Colonic mucosa (tissue), 4 donors: ENCODE results near the gene GPR3. TPM values are rescaled to one million over a fixed set of nuclear protein-coding genes. Genes with fewer than 3 reads are reported as not detected.
A peak's percentile ranks its signal among the peaks of the same experiment; 100 is the strongest.

Source experiments
- DNase-seq: peaks from one replicate; pipeline ENCODE4 v3.0.0-alpha.2; 2020
- H3K27ac ChIP-seq: fragments of 200-600 bp; one replicate; pipeline ENCODE4 v1.8.0; 2021
- H3K27me3 ChIP-seq: fragments of 200-600 bp; one replicate; pipeline ENCODE4 v1.8.0; 2021
- H3K36me3 ChIP-seq: fragments of 200-600 bp; one replicate; pipeline ENCODE4 v1.8.0; 2021
- H3K4me1 ChIP-seq: fragments of 200-600 bp; one replicate; pipeline ENCODE4 v1.8.0; 2021; ENCODE audit warnings: mild to moderate bottlenecking
- H3K4me3 ChIP-seq: fragments of 200-600 bp; one replicate; pipeline ENCODE4 v1.8.0; 2021
- H3K9ac ChIP-seq, 2 donors: one replicate each; pipeline ENCODE4 v1.7.0; 2013; ENCODE audit warnings: control low read depth in 2 of 2, low read depth in 2 of 2, low read length in 2 of 2
- H3K9me3 ChIP-seq: fragments of 200-600 bp; one replicate; pipeline ENCODE4 v1.8.0; 2021
- intact Hi-C: fragments of 100-400 bp; cut with DNase I; formaldehyde crosslinking; loops from one replicate; pipeline ENCODE4 v1.14.1; 2022
- total RNA-seq, 2 donors: library from RNA; stranded (reverse); fragmentation: NEBNext Ultra II Directional in 1 of 2; extraction: Animal tissue kit (Norgen Biotek cat#: 25700) in 1 of 2; gene quantifications; one replicate each; pipeline ENCODE4 v1.2.1, GENCODE V29; 2021
- TF ChIP-seq, protein P1 (sequence below): fragments of 200-600 bp; IDR thresholded peaks from one replicate; pipeline ENCODE4 v1.8.0; 2022; ENCODE audit warnings: antibody characterized with exemption, mild to moderate bottlenecking
- donor health status: healthy.
- donor health status: DM: no; HTN: no; CAD: no.
- donor health status: DM: no; HTN: no; CAD: no.

The GPR3 gene, protein sequence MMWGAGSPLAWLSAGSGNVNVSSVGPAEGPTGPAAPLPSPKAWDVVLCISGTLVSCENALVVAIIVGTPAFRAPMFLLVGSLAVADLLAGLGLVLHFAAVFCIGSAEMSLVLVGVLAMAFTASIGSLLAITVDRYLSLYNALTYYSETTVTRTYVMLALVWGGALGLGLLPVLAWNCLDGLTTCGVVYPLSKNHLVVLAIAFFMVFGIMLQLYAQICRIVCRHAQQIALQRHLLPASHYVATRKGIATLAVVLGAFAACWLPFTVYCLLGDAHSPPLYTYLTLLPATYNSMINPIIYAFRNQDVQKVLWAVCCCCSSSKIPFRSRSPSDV
- total RNA-seq = under 1 TPM; 0.32 to 0.49 TPM

DNA sequence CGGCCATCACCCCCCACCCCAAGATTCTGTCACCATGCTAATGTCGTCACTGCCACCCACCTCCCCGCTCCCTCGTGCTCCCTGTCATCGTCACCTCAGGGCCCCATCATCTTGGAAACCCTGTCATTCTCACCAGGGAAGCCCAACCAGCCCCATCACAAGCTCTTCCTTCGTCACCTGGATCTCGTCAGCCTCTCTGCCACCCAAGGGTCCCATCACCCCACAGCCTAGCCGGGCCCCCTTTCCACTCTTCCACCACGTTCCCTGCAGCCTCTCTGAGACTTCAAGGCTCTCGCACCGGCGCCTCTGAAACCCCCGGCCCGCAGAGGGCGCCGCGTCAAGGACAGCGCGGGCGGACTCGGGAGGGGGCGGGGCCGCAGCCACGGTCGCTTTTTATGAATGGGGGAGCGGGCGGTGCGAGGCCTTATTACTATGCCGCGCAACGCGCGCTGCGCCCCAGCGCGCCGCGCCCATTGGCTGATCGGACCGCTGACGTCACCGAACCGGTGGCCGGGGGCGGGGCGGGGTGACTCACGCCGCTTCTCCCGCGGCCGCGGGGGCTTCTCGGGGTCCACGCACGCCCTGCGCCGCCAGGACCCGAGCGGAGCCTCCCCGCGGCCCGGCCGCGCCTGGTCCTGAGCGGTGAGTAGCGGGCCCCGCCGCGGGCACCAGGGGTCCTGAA is at the start of gene GPR3:
Gene GPR3, plus strand, starts transcription at position 527 of the 682 bp plus-strand sequence. CDS start 1,177 bp downstream, outside the sequence.
- Histone ChIP-seq H3K27me3 (no peaks in the 10 kb centered on the region), H3K4me3 (peak within 1 kb of the TSS; percentile 58), H3K27ac (no peak within 1 kb of the TSS), H3K36me3 (no peaks in the 10 kb centered on the region), H3K9me3 (no peaks in the 10 kb centered on the region), H3K9ac (peak within 1 kb of the TSS; percentile 58 to 66), H3K4me1 (peaks cover 5% of the 10 kb centered on the region)
- peak; percentile 93 for DNase-seq
- intact Hi-C loops = loop anchor here (10.0 kb wide), 1 partner anchor 347 kb away; no protein-coding TSS in a partner anchor
- TF ChIP-seq, protein P1, sequence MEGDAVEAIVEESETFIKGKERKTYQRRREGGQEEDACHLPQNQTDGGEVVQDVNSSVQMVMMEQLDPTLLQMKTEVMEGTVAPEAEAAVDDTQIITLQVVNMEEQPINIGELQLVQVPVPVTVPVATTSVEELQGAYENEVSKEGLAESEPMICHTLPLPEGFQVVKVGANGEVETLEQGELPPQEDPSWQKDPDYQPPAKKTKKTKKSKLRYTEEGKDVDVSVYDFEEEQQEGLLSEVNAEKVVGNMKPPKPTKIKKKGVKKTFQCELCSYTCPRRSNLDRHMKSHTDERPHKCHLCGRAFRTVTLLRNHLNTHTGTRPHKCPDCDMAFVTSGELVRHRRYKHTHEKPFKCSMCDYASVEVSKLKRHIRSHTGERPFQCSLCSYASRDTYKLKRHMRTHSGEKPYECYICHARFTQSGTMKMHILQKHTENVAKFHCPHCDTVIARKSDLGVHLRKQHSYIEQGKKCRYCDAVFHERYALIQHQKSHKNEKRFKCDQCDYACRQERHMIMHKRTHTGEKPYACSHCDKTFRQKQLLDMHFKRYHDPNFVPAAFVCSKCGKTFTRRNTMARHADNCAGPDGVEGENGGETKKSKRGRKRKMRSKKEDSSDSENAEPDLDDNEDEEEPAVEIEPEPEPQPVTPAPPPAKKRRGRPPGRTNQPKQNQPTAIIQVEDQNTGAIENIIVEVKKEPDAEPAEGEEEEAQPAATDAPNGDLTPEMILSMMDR = peak; percentile 27

DNA sequence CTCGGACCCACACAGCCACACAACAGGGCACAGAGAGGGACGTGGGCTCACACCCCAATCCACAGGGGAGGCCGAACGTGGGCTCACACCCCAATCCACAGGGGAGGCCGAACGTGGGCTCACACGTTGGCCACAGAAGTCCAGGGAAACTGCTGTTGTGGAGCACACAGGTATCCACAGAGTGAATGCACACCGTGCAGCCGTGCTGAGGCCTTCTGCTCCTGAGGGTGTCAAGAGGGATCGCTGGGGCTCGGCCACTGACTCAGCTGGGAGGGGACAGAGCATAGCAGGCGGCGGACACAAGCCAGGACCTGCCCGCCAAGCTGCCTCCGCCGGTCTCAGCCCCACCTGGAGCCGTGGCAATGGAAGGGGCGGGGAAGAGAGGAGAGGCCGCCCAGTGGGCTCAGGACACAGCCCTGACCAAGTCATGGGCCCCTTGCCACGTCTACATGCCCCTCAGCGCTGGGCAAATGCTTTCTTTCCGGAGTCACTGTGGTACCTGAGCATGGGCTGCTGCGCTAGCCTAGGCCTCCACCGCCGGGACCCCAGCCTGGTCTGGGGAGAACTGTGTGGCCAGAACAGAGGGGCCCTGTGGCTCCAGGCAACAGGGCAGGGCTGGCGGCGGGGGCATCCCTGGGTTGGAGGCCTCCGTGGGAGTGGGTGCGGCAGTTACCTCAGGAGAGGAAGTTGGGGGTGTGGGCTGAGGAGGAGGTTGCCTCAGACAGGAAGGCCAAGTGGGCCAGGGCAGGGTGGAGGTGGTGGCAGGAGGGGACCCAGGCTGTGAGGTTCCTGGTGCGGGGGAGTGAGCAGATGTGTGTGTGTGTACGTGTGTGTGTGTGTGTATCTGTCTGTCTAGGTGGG is 49.4 kb upstream of the GPR3 start:
- Histone ChIP-seq H3K9ac (peak overlapping the region; percentile 74 to 78), H3K4me1 (no peaks in the 10 kb centered on the region)

DNA sequence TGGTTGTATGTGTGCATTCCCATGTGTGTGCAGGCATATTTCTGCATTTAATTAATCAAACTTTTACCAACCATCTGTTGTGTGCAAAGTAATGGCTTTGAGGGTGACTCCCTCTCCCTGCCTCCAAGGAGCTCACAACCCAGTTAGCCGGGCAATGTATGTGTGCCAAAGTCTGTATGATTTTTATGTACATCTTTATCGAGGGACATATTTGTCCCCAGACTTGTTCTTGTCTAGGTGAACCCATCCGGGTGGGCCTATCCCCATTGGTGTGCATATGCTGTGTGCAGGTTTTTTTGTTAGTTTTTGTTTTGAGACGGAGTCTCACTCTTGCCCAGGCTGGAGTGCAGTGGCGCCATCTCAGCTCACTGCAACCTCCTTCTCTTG is 48.8 kb upstream of the GPR3 start:
- Histone ChIP-seq H3K9me3 (no peaks in the 10 kb centered on the region), H3K4me1 (no peaks in the 10 kb centered on the region), H3K27ac (no peak overlapping the region), H3K4me3 (peak overlapping the region; percentile 36), H3K36me3 (no peaks in the 10 kb centered on the region), H3K27me3 (no peaks in the 10 kb centered on the region), H3K9ac (peak overlapping the region; percentile 35 to 74)
- TF ChIP-seq, protein P1 = no peak
- DNase-seq = no peak
- intact Hi-C loops = no loop called here

More for the DNA sequence above, 49.4 kb upstream of the GPR3 start:
- Histone ChIP-seq H3K36me3 (no peaks in the 10 kb centered on the region), H3K4me3 (peak overlapping the region; percentile 36), H3K27me3 (no peaks in the 10 kb centered on the region), H3K9me3 (no peaks in the 10 kb centered on the region), H3K27ac (peak overlapping the region; percentile 46)
- TF ChIP-seq, protein P1 = no peak
- DNase-seq = peak; percentile 42
- intact Hi-C loops = no loop called here

DNA sequence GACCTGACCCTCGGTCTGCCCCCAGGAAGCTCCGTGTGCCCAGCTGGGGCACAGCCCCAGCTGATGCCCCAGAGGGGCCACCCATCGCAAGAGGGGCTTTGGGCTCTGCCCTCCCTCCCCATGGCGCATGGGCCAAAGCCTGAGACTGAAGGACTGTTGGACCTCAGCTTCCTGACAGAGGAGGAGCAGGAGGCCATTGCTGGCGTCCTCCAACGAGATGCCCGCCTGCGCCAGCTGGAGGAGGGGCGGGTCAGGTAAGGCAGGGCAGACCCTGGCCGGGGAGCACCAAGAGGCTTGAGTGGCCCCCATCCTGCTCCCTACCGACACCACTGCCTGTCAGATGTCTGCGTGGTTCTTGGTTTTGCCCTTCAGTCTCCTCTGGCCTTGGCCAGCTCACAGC is 47.1 kb upstream of the GPR3 start:
- Histone ChIP-seq H3K27me3 (no peaks in the 10 kb centered on the region), H3K27ac (no peak overlapping the region), H3K9ac (no peak overlapping the region), H3K4me1 (peaks cover 3% of the 10 kb centered on the region), H3K36me3 (no peaks in the 10 kb centered on the region), H3K4me3 (no peak overlapping the region), H3K9me3 (no peaks in the 10 kb centered on the region)
- intact Hi-C loops = no loop called here
- no peak for DNase-seq
- TF ChIP-seq, protein P1 = no peak

DNA sequence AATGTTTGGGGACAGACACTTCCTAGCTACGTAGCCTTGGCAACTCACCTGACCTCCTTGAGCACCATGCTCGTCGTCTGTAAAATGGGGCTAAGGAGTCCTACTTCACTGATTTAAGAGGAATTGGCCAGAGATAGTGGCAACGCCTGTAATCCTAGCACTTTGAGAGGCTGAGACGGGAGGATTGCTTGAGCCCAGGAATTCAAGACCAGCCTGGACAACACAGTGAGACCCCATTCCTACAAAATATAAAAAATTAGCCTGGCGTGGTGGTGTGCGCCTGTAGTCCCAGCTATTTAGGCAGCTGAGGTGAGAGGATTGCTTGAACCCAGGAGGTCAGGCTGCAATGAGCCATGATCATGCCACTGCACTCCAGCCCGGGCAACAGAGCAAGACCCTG is 46.1 kb upstream of the GPR3 start:
- TF ChIP-seq, protein P1 = no peak
- Histone ChIP-seq H3K9ac (no peak overlapping the region), H3K27me3 (no peaks in the 10 kb centered on the region), H3K9me3 (no peaks in the 10 kb centered on the region), H3K36me3 (no peaks in the 10 kb centered on the region), H3K4me3 (no peak overlapping the region), H3K4me1 (peaks cover 14% of the 10 kb centered on the region), H3K27ac (no peak overlapping the region)
- intact Hi-C loops = no loop called here
- no peak for DNase-seq
